AG10803 (cell line): ENCODE results near the gene KRTAP12-2.
"Not testable (repeated sequence)": the region's sequence is repeated elsewhere in the genome, so short reads cannot be mapped to it uniquely, and the experiment has no call there.

Source experiments
- DNase-seq: peaks from one replicate; pipeline ENCODE4 v3.0.0; 2010; ENCODE audit warnings: low read depth
- H3K4me3 ChIP-seq: 2 replicates; pipeline ENCODE4 v1.5.1; 2011; ENCODE audit warnings: mild to moderate bottlenecking, low read length, control low read depth
- CTCF ChIP-seq: conservative IDR thresholded peaks from 2 replicates; pipeline ENCODE4 v1.5.1; 2011; ENCODE audit warnings: mild to moderate bottlenecking, low read length, control low read depth, inconsistent platforms

The KRTAP12-2 gene

GRCh38 chr21:44636209-44637017 lies 30.3 kb downstream of the KRTAP12-2 start:
- H3K4me3 ChIP-seq: no peak overlapping the region
- DNase-seq: no peak
- no peak for TF ChIP-seq CTCF

GRCh38 chr21:44632067-44632466 lies 34.7 kb downstream of the KRTAP12-2 start:
- no peak for DNase-seq
- TF ChIP-seq CTCF: no peak
- no peak overlapping the region for H3K4me3 ChIP-seq

- no peak overlapping the region for H3K4me3 ChIP-seq
- no peak for TF ChIP-seq CTCF
- no peak for DNase-seq
Measured at GRCh38 chr21:44630440-44630839, 36.3 kb downstream of the KRTAP12-2 start.

GRCh38 chr21:44628707-44629391 lies 37.9 kb downstream of the KRTAP12-2 start:
- no peak for DNase-seq

GRCh38 chr21:44627831-44628233 lies 38.9 kb downstream of the KRTAP12-2 start:
- DNase-seq, H3K4me3 ChIP-seq: not testable (repeated sequence)

More at GRCh38 chr21:44628707-44629391, 37.9 kb downstream of the KRTAP12-2 start:
- no peak overlapping the region for H3K4me3 ChIP-seq
- TF ChIP-seq CTCF: no peak

- H3K4me3 ChIP-seq, DNase-seq: not testable (repeated sequence)
Measured at GRCh38 chr21:44627181-44627822, 39.4 kb downstream of the KRTAP12-2 start.

GRCh38 chr21:44626673-44627143 lies 40.0 kb downstream of the KRTAP12-2 start, which contains the start of gene KRTAP10-9:
Gene KRTAP10-9, plus strand, starts transcription at chr21:44627093. Its CDS starts 79 bp downstream, at chr21:44627172.
- DNase-seq: no peak
- no peak for TF ChIP-seq CTCF
- H3K4me3 ChIP-seq: no peak within 1 kb of the TSS
